K562 (cell line): Measurements from ENCODE around the gene PGGHG. TPM values are rescaled to one million over a fixed set of nuclear protein-coding genes. Genes with fewer than 3 reads are reported as not detected.

Experiments used
- BHLHE40 ChIP-seq: IDR thresholded peaks from 2 replicates; pipeline ENCODE4 v1.6.1; 2011; ENCODE audit warnings: low read length, improper control_type of control experiment
- CHD1 ChIP-seq: fragments of 200-600 bp; sonication (generic); IDR thresholded peaks from one replicate; pipeline ENCODE4 v1.6.1; 2012; ENCODE audit warnings: mild to moderate bottlenecking, moderate library complexity, low read length, inconsistent platforms
- ERF ChIP-seq: fragments of 450-650 bp; formaldehyde crosslinking; IDR thresholded peaks from 2 replicates; pipeline ENCODE4 v1.4.0; 2020; ENCODE audit warnings: mild to moderate bottlenecking, mixed read lengths
- HMG20A ChIP-seq: fragments of 450-650 bp; formaldehyde crosslinking; conservative IDR thresholded peaks from 2 replicates; pipeline ENCODE4 v1.4.0; 2020; ENCODE audit warnings: mild to moderate bottlenecking, mixed read lengths
- MTA1 ChIP-seq: fragments of 450-650 bp; IDR thresholded peaks from 2 replicates; pipeline ENCODE4 v1.6.1; 2017; ENCODE audit warnings: borderline replicate concordance
- MTF1 ChIP-seq: fragments of 250-450 bp; sonication (Bioruptor Pico); IDR thresholded peaks from 2 replicates; pipeline ENCODE4 v1.9.0; 2021; ENCODE audit warnings: moderate library complexity, mild to moderate bottlenecking, inconsistent platforms, borderline replicate concordance
- OTX1 ChIP-seq: fragments of 450-650 bp; formaldehyde crosslinking; IDR thresholded peaks from 2 replicates; pipeline ENCODE4 v1.4.0; 2022; ENCODE audit warnings: mild to moderate bottlenecking
- POLR3G ChIP-seq: IDR thresholded peaks from 2 replicates; pipeline ENCODE4 v1.6.1; 2011; ENCODE audit not compliant: insufficient read length, insufficient replicate concordance; ENCODE audit errors: extremely low read depth
- PTTG1 ChIP-seq: fragments of 450-650 bp; IDR thresholded peaks from 2 replicates; pipeline ENCODE4 v1.6.1; 2016; ENCODE audit warnings: low read depth, mild to moderate bottlenecking, missing genetic modification characterization, missing compliant biosample characterization
- SPI1 ChIP-seq: IDR thresholded peaks from 2 replicates; pipeline ENCODE4 v1.6.1; 2011; ENCODE audit warnings: low read depth, low read length, control low read depth, borderline replicate concordance
- SRSF9 ChIP-seq: fragments of 200-400 bp; formaldehyde crosslinking; IDR thresholded peaks from 2 replicates; pipeline ENCODE4 v1.6.1; 2017; ENCODE audit warnings: low read depth, low read length, borderline replicate concordance
- TEAD4 ChIP-seq, 2 experiments: sonication (generic) in 1 of 2; formaldehyde crosslinking in 1 of 2; IDR thresholded peaks; 2 replicates each; pipeline versions ENCODE4 v1.6.1 to v1.8.0; 2012 to 2022; ENCODE audit warnings: borderline replicate concordance in 1 of 2, inconsistent platforms in 1 of 2, low read length in 1 of 2, mild to moderate bottlenecking in 1 of 2, missing genetic modification reagents in 1 of 2
- ZFX ChIP-seq: sonication (generic); formaldehyde crosslinking; IDR thresholded peaks from 2 replicates; pipeline ENCODE4 v1.8.0; 2022; ENCODE audit warnings: mild to moderate bottlenecking, missing genetic modification reagents, moderate library complexity
- ZNF41 ChIP-seq: fragments of 250-450 bp; sonication (Bioruptor Pico); conservative IDR thresholded peaks from 2 replicates; pipeline ENCODE4 v1.4.0; 2020; ENCODE audit warnings: mild to moderate bottlenecking
- ZNF77 ChIP-seq: fragments of 250-450 bp; sonication (Bioruptor Pico); IDR thresholded peaks from 2 replicates; pipeline ENCODE4 v1.5.0; 2020
- polyA plus RNA-seq, 8 experiments: library from polyadenylated mRNA; depleted of rRNA in 4 of 8; stranded (reverse) in 5 of 8; unstranded in 3 of 8; fragments of >200 nt; fragmentation: Nextera tagmentation in 2 of 8; fragmentation: Illumina TruSeq in 1 of 8; extraction: Ambion mirVana in 2 of 8; extraction: Trizol in 1 of 8; gene quantifications; 2 replicates each; pipeline versions ENCODE4 v1.2.1 to v1.2.3, GENCODE V29; 2011 to 2014; ENCODE audit warnings: inconsistent platforms in 1 of 8, missing spikeins in 1 of 8
- total RNA-seq, 7 experiments: library from RNA; depleted of rRNA in 6 of 7; stranded (reverse); fragments of >200 nt in 6 of 7; fragmentation: Illumina TruSeq in 2 of 7; extraction: Trizol in 2 of 7; gene quantifications; 2 replicates each; pipeline versions ENCODE4 v1.2.1 to v1.2.3, GENCODE V29; 2011 to 2021; ENCODE audit warnings: low replicate concordance in 1 of 7
- TF ChIP-seq, protein P1 (sequence below): conservative IDR thresholded peaks from 2 replicates; pipeline ENCODE4 v1.6.1; 2011; ENCODE audit warnings: low read depth, mild to moderate bottlenecking, low read length; ENCODE audit not compliant: control insufficient read depth
- TF ChIP-seq, protein P2 (sequence below): sonication (generic); formaldehyde crosslinking; IDR thresholded peaks from 2 replicates; pipeline ENCODE4 v1.8.0; 2022; ENCODE audit warnings: mild to moderate bottlenecking, missing genetic modification reagents
- TF ChIP-seq, protein P3 (sequence below): fragments of 450-650 bp; conservative IDR thresholded peaks from 2 replicates; pipeline ENCODE4 v1.6.1; 2016; ENCODE audit warnings: missing genetic modification characterization, low read depth, mild to moderate bottlenecking, control low read depth, missing compliant biosample characterization

The PGGHG gene
- total and polyA plus RNA-seq, 9 of the 15 experiments (the other 6 are each of a cell fraction or from before 2014, with no cell fraction given) = 0.38 to 85.1 (median 18.1) TPM

DNA sequence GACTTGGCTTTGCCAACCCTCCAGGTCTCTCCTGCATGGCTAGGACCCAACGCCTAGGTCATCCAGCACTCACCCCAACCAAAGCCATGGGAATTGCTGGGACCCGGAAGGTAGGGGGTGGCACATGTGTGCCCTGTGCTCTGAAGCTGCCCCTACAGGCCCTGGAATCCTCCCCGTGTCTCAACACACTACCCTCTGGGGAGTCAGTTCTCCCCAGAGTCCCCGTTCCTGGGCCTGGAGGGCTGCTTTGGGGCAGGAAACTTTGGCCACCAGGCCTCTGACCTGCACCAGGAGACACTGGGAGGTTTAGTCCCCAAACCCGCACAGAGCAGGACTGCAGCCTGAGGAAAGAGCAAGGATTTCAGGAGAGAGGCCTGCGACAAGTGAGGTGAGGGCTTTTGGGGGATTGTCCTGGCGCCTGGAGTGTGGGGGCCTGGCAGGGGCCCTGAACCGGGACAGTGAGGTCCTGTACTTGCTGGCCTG, 24.4 kb downstream of the PGGHG start (continued):
- TF ChIP-seq, protein P1, sequence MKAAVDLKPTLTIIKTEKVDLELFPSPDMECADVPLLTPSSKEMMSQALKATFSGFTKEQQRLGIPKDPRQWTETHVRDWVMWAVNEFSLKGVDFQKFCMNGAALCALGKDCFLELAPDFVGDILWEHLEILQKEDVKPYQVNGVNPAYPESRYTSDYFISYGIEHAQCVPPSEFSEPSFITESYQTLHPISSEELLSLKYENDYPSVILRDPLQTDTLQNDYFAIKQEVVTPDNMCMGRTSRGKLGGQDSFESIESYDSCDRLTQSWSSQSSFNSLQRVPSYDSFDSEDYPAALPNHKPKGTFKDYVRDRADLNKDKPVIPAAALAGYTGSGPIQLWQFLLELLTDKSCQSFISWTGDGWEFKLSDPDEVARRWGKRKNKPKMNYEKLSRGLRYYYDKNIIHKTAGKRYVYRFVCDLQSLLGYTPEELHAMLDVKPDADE = no peak
- TF ChIP-seq SRSF9 (no peak), PTTG1 (no peak), BHLHE40 (0 out of 2 replicates have a peak, but pooled peaks have one; percentile 7), POLR3G (no peak), OTX1 (CRISPR knock-in tag) (no peak), SPI1 (no peak), MTF1 (no peak), ZNF77 (no peak), MTA1 (no peak), ZFX (peak; percentile 77), CHD1 (no peak), ERF (peak; percentile 55; the same call in 1 of the 2 replicates), HMG20A (CRISPR knock-in tag) (no peak), ZNF41 (CRISPR knock-in tag) (no peak), TEAD4 (IDR thresholded peaks at IDR 0.05; ENCODE audit: low read length) (0 out of 2 replicates have a peak, but pooled peaks have one; percentile 1), TEAD4 (CRISPR knock-in tag; IDR thresholded peaks at IDR 0.05; ENCODE audit: borderline replicate concordance) (no peak)
- TF ChIP-seq, protein P2, sequence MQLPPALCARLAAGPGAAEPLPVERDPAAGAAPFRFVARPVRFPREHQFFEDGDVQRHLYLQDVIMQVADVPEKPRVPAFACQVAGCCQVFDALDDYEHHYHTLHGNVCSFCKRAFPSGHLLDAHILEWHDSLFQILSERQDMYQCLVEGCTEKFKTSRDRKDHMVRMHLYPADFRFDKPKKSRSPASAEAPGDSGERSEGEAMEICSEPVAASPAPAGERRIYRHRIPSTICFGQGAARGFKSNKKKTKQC (CRISPR knock-in tag) = 0 out of 2 replicates have a peak, but pooled peaks have one; percentile 23
- TF ChIP-seq, protein P3, sequence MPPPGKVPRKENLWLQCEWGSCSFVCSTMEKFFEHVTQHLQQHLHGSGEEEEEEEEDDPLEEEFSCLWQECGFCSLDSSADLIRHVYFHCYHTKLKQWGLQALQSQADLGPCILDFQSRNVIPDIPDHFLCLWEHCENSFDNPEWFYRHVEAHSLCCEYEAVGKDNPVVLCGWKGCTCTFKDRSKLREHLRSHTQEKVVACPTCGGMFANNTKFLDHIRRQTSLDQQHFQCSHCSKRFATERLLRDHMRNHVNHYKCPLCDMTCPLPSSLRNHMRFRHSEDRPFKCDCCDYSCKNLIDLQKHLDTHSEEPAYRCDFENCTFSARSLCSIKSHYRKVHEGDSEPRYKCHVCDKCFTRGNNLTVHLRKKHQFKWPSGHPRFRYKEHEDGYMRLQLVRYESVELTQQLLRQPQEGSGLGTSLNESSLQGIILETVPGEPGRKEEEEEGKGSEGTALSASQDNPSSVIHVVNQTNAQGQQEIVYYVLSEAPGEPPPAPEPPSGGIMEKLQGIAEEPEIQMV = no peak
